Activated naive CD4-positive, alpha-beta T cell treated with Interleukin-2 at 50 U/mL for 16 hours (primary cell): ENCODE results near the gene PLPP3.

Source experiments
- DNase-seq: peaks from one replicate; pipeline ENCODE4 v3.0.0-alpha.2; 2020

The PLPP3 gene

GRCh38 chr1:56456435-56457101 is 122.8 kb downstream of the PLPP3 start:
- DNase-seq = no peak

GRCh38 chr1:56453417-56454078 is 125.8 kb downstream of the PLPP3 start:
- no peak for DNase-seq

GRCh38 chr1:56453016-56453415 is 126.3 kb downstream of the PLPP3 start:
- DNase-seq = no peak

- no peak for DNase-seq
Measured at GRCh38 chr1:56452027-56453011, 127.0 kb downstream of the PLPP3 start.

GRCh38 chr1:56451491-56451890 is 127.9 kb downstream of the PLPP3 start:
- no peak for DNase-seq

- DNase-seq = no peak
Measured at GRCh38 chr1:56450004-56450666, 129.2 kb downstream of the PLPP3 start.

- DNase-seq = no peak
Measured at GRCh38 chr1:56448529-56449300, 130.6 kb downstream of the PLPP3 start.

GRCh38 chr1:56447823-56448222 is 131.5 kb downstream of the PLPP3 start:
- no peak for DNase-seq

- no peak for DNase-seq
Measured at GRCh38 chr1:56446531-56447098, 132.7 kb downstream of the PLPP3 start.

GRCh38 chr1:56444960-56445646 is 134.3 kb downstream of the PLPP3 start:
- DNase-seq = no peak
